ENCODE results near the gene ZKSCAN8.
A peak's percentile ranks its signal among the peaks of the same experiment; 100 is the strongest.

Gene ZKSCAN8

DNA sequence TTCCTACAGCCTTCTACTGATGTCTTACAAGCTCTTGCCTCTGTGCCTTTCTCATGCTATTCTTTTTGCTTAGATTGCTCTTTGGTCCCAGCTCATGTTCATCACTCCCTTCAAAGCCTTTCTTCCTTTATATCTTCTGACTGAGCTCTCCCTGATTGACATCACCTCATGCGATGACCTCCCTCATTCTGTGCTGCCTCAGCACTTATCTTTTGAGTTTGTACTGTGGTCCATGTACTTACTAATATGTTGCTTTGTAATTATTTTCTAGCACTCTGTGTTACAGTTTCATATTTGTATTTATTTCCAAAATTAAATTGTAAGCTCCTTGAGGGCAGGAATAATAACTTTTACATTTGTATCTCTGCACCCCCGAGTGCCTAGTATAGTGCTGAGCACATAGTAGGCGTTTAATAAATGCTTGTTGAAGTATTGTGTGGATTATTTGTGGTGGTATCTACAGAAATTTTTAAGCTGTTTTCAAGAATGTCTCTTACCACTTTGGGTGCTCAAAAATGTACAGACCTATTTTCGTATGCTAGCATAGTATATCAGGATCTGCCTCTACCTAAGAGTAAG, 17.4 kb downstream of the ZKSCAN8 start:
- peaks cover 11% of the 10 kb centered on the region for H3K4me1 Mint-ChIP-seq (ENCODE audit: low read depth)

GRCh38 chr6:28160233-28160632, 18.6 kb downstream of the ZKSCAN8 start:
- H3K4me3 Mint-ChIP-seq, result no peak overlapping the region
- H3K9me3 Mint-ChIP-seq, result peaks cover 34% of the 10 kb centered on the region
- H3K4me1 Mint-ChIP-seq (ENCODE audit: low read depth), result peaks cover 11% of the 10 kb centered on the region
- peaks cover 49% of the 10 kb centered on the region for H3K36me3 Mint-ChIP-seq (ENCODE audit: low read depth)
- H3K27ac Mint-ChIP-seq, result no peak overlapping the region
- H3K27me3 Mint-ChIP-seq (ENCODE audit: low read depth), result no peaks in the 10 kb centered on the region

More for the DNA sequence above, 17.4 kb downstream of the ZKSCAN8 start:
- Mint-ChIP-seq H3K36me3 (ENCODE audit: low read depth) (peaks cover 60% of the 10 kb centered on the region), H3K27ac (no peak overlapping the region), H3K4me3 (no peak overlapping the region), H3K9me3 (peaks cover 45% of the 10 kb centered on the region), H3K27me3 (ENCODE audit: low read depth) (no peaks in the 10 kb centered on the region)

DNA sequence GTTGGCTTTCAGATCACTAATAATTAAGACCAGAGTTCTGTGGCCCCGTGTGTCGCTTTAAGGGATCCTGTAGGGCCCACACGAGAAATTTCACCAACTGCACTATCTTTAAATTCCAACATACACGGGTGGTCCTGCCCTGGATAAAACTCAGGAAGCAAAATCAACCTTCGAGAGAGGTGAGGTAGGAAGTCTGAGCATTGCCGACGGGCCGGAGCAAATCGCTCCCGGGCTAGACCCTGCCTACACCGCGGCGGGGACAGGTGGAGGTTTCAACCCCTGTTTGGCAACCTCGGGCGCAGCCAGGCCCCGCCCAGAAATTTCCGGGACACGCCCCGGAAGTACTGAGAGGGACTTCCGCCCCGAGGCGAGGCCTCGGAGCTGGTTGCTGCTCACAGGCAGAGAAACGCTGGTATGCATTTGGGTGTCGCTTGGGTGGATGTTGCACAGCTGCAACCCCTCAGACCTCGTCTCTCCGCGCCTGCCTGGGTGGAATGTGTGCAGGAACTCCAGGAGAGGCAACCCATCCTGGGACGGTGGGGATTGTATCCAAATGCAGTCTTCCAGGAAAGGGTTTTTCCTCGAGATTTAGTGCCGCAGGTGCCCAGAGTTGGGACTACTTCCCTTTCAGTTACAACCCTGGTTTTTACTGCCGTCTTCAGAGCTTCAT, 19.9 kb downstream of the ZKSCAN8 start:
- Mint-ChIP-seq H3K36me3 (ENCODE audit: low read depth) (peaks cover 38% of the 10 kb centered on the region), H3K4me1 (ENCODE audit: low read depth) (peaks cover 11% of the 10 kb centered on the region), H3K9me3 (peaks cover 28% of the 10 kb centered on the region), H3K27ac (peak overlapping the region; percentile 5), H3K27me3 (ENCODE audit: low read depth) (no peaks in the 10 kb centered on the region), H3K4me3 (peak overlapping the region; percentile 21)

GRCh38 chr6:28165563-28165962, 23.9 kb downstream of the ZKSCAN8 start:
- Mint-ChIP-seq H3K36me3 (ENCODE audit: low read depth) (peaks cover 11% of the 10 kb centered on the region), H3K4me3 (no peak overlapping the region), H3K9me3 (peaks cover 15% of the 10 kb centered on the region), H3K27me3 (ENCODE audit: low read depth) (no peaks in the 10 kb centered on the region), H3K4me1 (ENCODE audit: low read depth) (peaks cover 11% of the 10 kb centered on the region), H3K27ac (no peak overlapping the region)

GRCh38 chr6:28167068-28167467, 25.4 kb downstream of the ZKSCAN8 start:
- peaks cover 3% of the 10 kb centered on the region for H3K36me3 Mint-ChIP-seq (ENCODE audit: low read depth)
- H3K9me3 Mint-ChIP-seq, result peaks cover 6% of the 10 kb centered on the region
- H3K27me3 Mint-ChIP-seq (ENCODE audit: low read depth), result no peaks in the 10 kb centered on the region
- H3K4me3 Mint-ChIP-seq, result no peak overlapping the region
- H3K27ac Mint-ChIP-seq, result no peak overlapping the region
- peaks cover 4% of the 10 kb centered on the region for H3K4me1 Mint-ChIP-seq (ENCODE audit: low read depth)

GRCh38 chr6:28167926-28168325, 26.2 kb downstream of the ZKSCAN8 start:
- Mint-ChIP-seq H3K4me3 (no peak overlapping the region), H3K27me3 (ENCODE audit: low read depth) (no peaks in the 10 kb centered on the region), H3K4me1 (ENCODE audit: low read depth) (no peaks in the 10 kb centered on the region), H3K27ac (no peak overlapping the region), H3K36me3 (ENCODE audit: low read depth) (no peaks in the 10 kb centered on the region), H3K9me3 (peaks cover 2% of the 10 kb centered on the region)

- no peaks in the 10 kb centered on the region for H3K4me1 Mint-ChIP-seq (ENCODE audit: low read depth)
- H3K27me3 Mint-ChIP-seq (ENCODE audit: low read depth), result no peaks in the 10 kb centered on the region
- no peak overlapping the region for H3K4me3 Mint-ChIP-seq
- no peak overlapping the region for H3K27ac Mint-ChIP-seq
- H3K36me3 Mint-ChIP-seq (ENCODE audit: low read depth), result peaks cover 1% of the 10 kb centered on the region
- H3K9me3 Mint-ChIP-seq, result peaks cover 5% of the 10 kb centered on the region
These were observed 29.6 kb downstream of the ZKSCAN8 start for GRCh38 chr6:28171271-28171670.

DNA sequence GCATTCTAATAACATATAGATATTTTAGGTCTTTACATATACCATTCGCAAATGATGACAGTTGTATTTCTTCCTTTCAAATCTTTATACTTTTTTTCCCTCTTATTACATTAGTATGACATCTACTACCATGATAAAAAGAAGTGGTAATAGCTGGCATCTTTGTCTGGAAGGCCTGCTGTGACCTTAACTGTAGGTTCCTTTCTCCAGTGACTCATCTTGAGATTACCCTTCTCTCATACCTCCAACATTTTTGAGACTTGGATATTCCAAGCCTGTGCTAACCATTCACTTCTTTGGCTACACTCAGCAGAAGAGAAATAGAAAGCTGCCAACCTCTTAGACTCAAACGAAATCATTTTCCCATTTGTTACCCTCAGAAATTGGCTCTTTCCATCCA, 30.3 kb downstream of the ZKSCAN8 start:
- H3K36me3 Mint-ChIP-seq (ENCODE audit: low read depth), result peaks cover 1% of the 10 kb centered on the region
- H3K9me3 Mint-ChIP-seq, result peaks cover 13% of the 10 kb centered on the region
- H3K4me3 Mint-ChIP-seq, result no peak overlapping the region
- no peak overlapping the region for H3K27ac Mint-ChIP-seq
- H3K27me3 Mint-ChIP-seq (ENCODE audit: low read depth), result no peaks in the 10 kb centered on the region
- H3K4me1 Mint-ChIP-seq (ENCODE audit: low read depth), result no peaks in the 10 kb centered on the region

GRCh38 chr6:28176373-28176772, 34.7 kb downstream of the ZKSCAN8 start:
- Mint-ChIP-seq H3K27me3 (ENCODE audit: low read depth) (peaks cover 2% of the 10 kb centered on the region), H3K4me1 (ENCODE audit: low read depth) (no peaks in the 10 kb centered on the region), H3K27ac (no peak overlapping the region), H3K4me3 (no peak overlapping the region), H3K36me3 (ENCODE audit: low read depth) (peaks cover 1% of the 10 kb centered on the region), H3K9me3 (peaks cover 17% of the 10 kb centered on the region)

- peaks cover 3% of the 10 kb centered on the region for H3K27me3 Mint-ChIP-seq (ENCODE audit: low read depth)
- no peaks in the 10 kb centered on the region for H3K4me1 Mint-ChIP-seq (ENCODE audit: low read depth)
- H3K9me3 Mint-ChIP-seq, result peaks cover 43% of the 10 kb centered on the region
- H3K4me3 Mint-ChIP-seq, result no peak overlapping the region
- no peak overlapping the region for H3K27ac Mint-ChIP-seq
- no peaks in the 10 kb centered on the region for H3K36me3 Mint-ChIP-seq (ENCODE audit: low read depth)
These were observed 40.6 kb downstream of the ZKSCAN8 start for GRCh38 chr6:28182255-28182654.

DNA sequence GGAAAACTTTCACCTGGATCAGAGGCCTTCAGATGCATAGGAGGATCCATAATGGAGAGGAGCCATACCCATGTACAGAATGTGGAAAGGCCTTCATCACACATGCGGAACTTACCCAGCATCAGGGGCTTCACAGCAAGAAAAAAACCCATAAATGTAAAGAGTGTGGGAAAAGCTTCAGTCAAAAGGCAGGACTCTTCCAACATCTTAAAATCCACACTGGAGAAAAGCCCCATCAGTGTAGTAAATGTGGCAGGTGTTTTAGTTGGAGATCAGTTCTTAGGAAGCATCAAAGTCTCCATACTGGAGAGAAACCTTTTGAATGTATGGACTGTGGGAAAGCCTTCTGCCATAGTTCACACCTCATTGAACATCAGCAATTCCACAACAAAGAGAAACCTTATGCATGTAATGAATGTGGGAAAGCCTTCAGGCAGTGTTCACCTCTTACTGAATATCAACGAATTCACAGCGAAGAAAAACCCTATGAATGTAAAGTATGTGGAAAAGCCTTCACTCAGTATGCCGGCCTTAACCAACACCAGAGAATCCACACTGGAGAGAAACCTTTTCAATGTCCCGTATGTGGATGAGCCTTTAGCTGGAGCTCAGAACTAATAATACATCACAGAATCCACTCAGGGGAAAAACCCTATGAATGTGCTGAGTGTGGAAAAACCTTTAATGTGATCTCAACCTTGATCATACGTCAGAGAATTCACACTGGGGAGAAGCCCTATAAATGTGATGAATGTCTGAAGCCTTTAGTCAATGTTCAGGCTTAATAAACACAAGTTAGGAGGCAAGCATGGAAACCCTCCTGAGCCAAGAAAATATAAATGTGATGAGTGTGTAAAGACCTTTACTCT, 46.7 kb downstream of the ZKSCAN8 start:
- no peaks in the 10 kb centered on the region for H3K4me1 Mint-ChIP-seq (ENCODE audit: low read depth)
- no peaks in the 10 kb centered on the region for H3K27me3 Mint-ChIP-seq (ENCODE audit: low read depth)
- peaks cover 64% of the 10 kb centered on the region for H3K9me3 Mint-ChIP-seq
- H3K4me3 Mint-ChIP-seq, result no peak overlapping the region
- peaks cover 3% of the 10 kb centered on the region for H3K36me3 Mint-ChIP-seq (ENCODE audit: low read depth)
- no peak overlapping the region for H3K27ac Mint-ChIP-seq

DNA sequence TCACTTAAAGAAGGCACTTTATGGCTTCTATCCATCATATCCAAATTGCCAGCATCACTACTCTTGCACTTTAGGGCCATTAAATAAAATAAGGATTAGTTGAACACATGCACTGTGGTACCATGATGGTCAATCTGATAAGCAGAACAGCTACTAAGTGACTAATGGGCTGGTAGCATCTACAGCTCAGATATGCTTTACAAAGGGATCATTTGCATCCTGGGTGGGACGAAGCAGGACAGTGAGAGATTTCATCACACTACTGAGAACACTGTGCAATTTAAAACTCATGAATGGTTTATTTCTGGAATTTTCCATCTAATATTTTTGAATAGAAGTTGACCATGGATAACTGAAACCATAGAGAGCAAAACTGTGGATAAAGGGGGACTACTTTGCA, 58.3 kb downstream of the ZKSCAN8 start:
- no peak overlapping the region for H3K4me3 Mint-ChIP-seq
- peaks cover 2% of the 10 kb centered on the region for H3K4me1 Mint-ChIP-seq (ENCODE audit: low read depth)
- no peaks in the 10 kb centered on the region for H3K36me3 Mint-ChIP-seq (ENCODE audit: low read depth)
- H3K27me3 Mint-ChIP-seq (ENCODE audit: low read depth), result peaks cover 15% of the 10 kb centered on the region
- H3K9me3 Mint-ChIP-seq, result peaks cover 52% of the 10 kb centered on the region
- H3K27ac Mint-ChIP-seq, result no peak overlapping the region

DNA sequence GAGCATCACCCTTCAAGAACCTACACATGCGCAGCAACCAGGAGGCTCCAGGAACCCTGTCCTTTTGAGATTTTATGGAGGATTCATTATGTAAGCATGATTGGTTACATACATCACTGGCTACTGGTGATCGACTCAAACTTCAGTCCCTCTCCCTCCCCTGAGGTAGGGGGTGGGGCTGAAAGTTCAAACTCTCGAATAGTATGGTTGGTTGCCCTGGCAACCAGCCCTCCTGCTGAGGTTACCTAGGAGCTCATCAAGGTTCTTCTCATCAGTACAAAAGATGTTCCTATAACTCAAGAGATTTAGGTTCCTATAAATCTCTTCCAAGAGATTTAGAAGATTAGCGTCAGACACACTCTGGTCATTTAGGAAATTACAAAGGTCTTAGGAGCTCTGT, 61.5 kb downstream of the ZKSCAN8 start:
- H3K36me3 Mint-ChIP-seq (ENCODE audit: low read depth), result peaks cover 7% of the 10 kb centered on the region
- peaks cover 42% of the 10 kb centered on the region for H3K9me3 Mint-ChIP-seq
- peaks cover 14% of the 10 kb centered on the region for H3K4me1 Mint-ChIP-seq (ENCODE audit: low read depth)
- no peak overlapping the region for H3K4me3 Mint-ChIP-seq
- H3K27ac Mint-ChIP-seq, result no peak overlapping the region
- H3K27me3 Mint-ChIP-seq (ENCODE audit: low read depth), result peaks cover 47% of the 10 kb centered on the region

DNA sequence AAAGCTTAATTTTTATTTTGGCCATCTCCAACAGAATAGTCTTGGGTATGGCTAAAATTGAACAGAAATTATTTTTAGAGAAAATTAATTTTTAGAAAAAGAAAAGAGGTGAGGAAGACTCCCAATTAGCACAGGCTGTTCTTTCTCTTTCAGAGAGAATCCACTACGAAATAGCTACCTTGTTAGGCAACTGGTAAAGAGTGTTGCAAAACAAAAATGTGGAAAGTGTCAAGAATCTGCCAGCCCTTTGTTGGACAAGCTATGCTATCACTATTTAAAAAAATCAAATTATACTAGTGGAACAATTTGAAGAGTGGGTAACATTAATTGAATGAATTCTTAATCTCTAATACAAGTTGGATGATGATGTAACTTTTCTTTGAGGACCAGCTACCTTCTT, 64.2 kb downstream of the ZKSCAN8 start:
- peaks cover 30% of the 10 kb centered on the region for H3K9me3 Mint-ChIP-seq
- H3K4me1 Mint-ChIP-seq (ENCODE audit: low read depth), result peaks cover 17% of the 10 kb centered on the region
- H3K36me3 Mint-ChIP-seq (ENCODE audit: low read depth), result peaks cover 7% of the 10 kb centered on the region
- no peak overlapping the region for H3K27ac Mint-ChIP-seq
- H3K27me3 Mint-ChIP-seq (ENCODE audit: low read depth), result peaks cover 69% of the 10 kb centered on the region
- H3K4me3 Mint-ChIP-seq, result no peak overlapping the region

DNA sequence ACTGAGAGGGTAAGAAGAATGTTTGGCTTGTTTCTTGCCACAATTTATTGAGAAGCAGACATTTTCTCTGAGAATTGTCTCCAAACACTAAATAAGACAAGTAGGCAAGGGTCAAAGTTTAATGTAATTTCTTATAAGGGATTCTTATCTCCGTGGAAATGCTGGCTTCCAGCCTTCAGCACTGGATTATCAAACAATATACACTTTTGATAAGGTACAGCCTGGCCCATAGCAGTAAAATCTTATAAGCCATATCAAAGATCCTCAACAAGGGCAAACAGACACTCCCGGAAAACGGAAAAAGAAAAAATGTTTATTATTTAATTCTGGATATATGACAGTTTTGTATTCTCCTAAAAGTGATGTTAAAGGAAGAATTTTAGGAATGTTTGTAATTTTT, 64.8 kb downstream of the ZKSCAN8 start:
- peaks cover 7% of the 10 kb centered on the region for H3K36me3 Mint-ChIP-seq (ENCODE audit: low read depth)
- no peak overlapping the region for H3K27ac Mint-ChIP-seq
- peaks cover 30% of the 10 kb centered on the region for H3K9me3 Mint-ChIP-seq
- H3K4me3 Mint-ChIP-seq, result no peak overlapping the region
- peaks cover 18% of the 10 kb centered on the region for H3K4me1 Mint-ChIP-seq (ENCODE audit: low read depth)
- H3K27me3 Mint-ChIP-seq (ENCODE audit: low read depth), result peaks cover 75% of the 10 kb centered on the region

Measured in T-helper 1 cell treated with Interleukin-12 subunit alpha and Interleukin-12 subunit beta and Interleukin-4 antibody, amounts not matched to agents 30 μg/mL and 1 μg/mL, for 36 hours (primary cell).